Stimulated activated CD4-positive, alpha-beta T cell treated with anti-CD3 and anti-CD28 coated beads, Interleukin-12 subunit alpha, Interleukin-12 subunit beta, amount 100 ng/mL, for 4 hours (primary cell): ENCODE measurements around the gene ANKRD60.

Experiments
- DNase-seq: peaks from one replicate; pipeline ENCODE4 v3.0.0-alpha.2; 2020

The ANKRD60 gene

DNA sequence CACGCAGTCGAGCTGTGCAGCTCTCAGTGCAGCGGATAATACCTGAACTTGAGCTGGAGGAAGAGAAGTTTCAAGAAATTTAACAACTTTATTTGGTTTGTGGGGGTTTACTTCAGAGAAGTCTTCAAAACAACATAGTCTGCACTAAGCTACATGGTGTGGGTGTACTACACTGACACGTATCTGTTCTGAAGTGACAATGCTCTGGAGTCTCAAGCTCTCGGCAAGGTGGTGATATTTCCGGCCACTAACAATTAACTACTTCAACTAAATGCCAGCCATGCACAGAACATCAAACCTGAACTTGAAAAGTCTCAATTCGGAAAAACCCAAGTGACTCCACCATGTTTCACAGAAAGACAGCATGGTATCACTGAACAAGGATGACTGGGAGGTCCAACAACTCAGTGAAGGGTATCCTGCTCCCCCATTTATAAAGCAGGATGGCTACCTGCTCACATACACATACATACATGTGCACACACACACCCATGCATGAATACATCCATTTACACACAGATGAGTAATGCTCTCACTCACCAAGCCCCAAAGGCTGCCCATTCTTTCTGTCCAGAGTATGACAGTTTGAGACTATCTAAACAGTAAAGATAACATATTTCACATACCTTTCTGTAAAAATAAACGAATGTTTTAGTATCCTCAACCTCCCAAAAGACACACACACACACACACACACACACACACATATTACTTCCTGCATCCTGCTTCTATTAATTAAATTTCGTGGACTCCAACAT lies 15.4 kb upstream of the ANKRD60 start:
- DNase-seq = no peak

DNA sequence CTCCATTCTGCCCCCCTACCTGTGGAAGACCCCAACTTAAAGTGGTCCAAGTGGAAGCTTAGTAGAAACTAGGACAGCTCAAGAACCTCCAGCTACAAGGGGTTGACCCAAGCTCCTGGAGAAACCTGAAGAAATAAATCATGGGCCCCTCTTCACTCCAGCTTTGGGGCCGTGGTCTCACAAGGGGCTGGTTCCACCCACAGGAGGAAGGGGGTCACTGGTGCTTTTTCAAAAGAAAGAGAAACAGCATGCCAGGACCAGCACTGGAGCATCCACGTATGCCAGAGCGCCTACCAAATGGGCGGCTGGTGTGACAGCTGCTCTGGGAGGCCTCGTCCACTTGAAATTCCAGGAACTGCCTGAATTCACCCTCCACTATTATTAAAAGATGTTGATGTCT lies 14.4 kb upstream of the ANKRD60 start:
- DNase-seq = no peak

DNA sequence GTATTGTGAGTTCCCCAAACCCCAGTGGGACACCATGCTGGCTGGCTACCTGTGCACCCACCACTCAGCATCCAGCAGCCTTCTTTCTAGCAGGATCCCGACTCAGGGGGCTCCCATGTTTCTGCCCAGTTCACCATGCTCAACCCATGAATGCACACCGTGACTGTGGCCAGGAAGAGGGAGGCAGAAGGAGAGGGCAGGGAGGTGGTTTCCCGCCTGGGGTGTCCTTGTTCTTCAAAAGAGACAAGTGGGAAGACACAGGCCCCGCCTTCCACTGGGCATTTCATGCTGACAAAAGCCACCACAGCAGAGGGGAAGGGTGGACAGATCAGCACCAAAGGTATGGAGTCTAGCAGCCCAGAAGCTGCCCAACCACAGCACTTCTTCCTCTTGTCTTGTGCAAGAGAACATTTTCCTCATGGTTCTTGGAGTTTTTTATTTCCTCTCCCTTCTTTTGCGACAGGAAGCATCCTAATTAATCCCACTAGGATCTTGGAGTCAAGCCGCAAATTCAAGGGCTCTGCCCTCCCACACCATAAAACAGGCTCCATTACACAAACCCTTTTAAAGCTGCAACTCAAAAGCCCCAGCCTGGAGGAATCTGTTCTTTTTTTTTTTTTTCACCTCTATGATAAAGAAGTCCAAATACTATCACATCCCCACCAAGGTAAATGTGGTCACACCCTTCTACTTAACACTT lies 13.5 kb upstream of the ANKRD60 start:
- DNase-seq = no peak

DNA sequence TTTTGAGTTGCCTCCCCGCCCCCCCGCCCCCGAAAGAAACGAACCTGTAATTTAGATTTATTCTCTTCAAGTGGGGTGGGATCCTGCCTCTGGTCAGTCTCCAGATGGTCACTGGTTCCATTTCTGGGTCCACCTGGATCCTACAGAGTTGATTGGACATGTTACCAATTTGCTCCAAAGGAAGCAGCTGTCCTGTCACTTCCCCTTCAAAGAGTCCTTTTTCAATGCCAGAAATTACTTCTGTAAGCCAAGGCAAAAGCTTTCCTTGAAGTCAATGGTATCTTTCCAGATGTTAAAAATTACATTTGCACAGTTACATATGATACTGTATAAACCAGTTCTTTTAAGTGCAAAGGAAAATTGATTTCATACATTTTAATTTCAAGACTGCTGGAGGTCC lies 12.0 kb upstream of the ANKRD60 start:
- DNase-seq = no peak

DNA sequence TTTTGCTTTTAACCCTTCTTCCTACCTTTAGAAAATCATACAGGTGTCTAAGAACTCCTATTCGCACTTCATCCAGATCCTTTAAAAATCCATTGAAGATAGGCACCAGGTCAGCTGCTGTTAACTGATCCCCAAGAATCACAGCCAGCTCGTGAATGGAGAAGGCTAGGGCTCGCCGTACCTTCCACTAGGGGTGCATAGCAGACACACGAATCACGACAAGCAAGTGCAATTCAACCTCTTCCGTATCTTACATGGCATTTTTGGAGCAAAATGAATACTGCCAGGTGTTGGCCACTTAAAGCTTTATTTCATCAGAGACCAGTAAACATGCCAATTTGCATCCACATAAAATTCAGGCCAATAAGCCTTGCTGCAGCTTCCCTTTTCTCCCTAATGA lies 10.8 kb upstream of the ANKRD60 start:
- DNase-seq = no peak

DNA sequence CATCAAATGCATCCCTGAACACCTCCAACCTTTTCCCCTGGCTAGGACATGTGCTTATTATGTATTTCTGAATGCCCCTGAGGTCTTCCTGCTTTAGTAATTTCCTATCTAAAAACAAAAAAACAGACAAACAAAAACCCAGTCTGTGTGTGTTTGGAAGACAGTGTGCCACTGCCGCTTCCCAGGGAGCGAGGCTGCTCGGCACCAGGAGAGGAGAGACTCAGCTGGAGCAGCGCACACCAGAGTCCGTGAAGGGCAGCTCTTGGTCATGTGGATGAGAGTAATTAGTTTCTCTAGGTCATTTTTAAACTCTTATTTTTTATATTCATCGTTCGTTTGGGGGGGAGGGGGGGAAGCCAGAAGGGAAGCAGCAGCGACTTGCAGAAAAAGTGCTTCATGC lies 10.0 kb upstream of the ANKRD60 start:
- DNase-seq = no peak

DNA sequence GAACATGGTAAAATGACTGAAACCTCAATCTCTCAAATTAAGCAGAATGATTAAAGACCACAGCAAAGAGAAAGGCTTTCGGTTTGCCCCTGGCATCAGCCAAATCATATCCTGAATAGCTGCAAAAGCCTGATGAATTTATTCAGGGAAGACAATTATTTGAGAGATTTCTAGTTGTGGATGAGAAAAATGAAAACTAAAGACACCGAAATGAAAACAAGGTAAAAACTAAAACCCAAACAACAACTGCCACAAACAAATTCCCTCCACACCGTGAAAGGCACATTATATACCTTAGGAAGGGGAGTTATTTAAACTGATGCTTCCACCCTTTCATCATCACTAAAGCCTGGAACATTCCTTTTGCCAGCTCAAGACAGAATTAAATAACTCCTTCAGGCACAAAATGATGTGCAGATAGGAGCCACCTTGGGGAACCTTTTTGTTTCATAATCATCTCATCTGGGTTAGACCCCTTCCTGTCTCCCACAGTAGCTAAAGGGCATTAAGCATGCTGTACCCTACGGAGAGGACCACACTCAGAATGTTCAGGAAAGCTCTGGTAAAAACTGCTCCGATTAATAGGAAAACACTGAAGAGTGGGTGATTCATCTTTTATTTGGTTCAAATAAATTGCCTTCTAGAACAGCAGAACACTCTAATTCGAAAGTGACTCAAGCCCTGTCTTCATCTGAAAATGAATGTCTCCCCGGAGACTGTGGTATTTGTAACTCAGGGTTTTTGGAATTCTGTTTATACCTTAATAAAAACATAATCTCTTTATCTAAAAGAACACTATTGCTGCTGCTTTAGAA lies 9.1 kb upstream of the ANKRD60 start:
- DNase-seq = no peak

DNA sequence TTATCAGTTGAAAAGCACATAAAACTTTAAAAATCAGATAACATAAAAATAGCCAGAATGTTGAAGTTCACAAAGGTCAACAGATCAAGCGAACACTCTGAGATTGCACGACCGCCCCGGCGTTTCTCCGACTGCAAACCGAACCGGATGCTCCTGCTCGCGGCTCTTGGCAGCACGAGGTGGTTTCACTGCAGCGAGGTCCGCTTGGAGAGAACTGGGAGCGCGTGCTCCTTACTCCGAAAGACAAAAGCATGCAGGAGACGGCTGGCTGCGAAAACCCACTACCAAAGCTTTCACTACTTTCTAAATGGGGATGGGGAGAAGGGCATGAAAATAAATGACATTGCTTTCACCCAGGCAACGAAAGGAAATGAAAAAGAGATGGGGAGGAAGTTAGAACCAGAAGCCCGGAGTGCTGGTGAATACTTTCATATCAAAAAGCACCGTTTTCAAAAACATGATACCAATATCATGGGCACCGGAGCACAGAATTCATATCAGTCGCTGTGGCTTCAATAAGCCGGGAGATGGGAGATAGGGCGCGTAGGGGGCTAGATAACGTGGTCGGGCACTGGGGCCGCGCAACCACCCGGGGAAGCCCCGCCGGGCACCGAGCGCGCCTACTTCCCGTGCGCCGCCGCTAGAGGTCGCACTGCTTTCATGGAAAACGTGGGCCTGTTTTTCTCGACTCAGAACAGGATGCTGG lies 8.3 kb upstream of the ANKRD60 start:
- DNase-seq = peak; percentile 85

DNA sequence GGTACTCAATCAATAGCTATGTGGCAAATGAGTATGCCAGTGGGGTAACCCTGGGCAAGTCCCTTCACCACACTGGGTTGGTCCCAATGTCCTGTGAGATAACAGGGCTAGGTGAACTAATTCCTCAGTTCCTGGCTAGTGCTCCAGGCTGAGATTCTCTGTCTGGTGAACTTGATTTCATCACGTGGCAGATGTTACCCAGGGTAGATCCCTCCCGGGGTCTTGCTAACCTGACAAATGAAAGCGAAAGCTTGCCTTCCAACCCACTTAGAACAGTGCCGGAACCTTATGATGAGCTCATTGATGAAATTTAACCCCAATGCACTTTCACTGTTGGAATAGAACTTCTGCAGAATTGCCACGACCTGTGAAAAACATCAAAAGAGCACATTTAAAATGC lies 6.6 kb upstream of the ANKRD60 start:
- DNase-seq = no peak

DNA sequence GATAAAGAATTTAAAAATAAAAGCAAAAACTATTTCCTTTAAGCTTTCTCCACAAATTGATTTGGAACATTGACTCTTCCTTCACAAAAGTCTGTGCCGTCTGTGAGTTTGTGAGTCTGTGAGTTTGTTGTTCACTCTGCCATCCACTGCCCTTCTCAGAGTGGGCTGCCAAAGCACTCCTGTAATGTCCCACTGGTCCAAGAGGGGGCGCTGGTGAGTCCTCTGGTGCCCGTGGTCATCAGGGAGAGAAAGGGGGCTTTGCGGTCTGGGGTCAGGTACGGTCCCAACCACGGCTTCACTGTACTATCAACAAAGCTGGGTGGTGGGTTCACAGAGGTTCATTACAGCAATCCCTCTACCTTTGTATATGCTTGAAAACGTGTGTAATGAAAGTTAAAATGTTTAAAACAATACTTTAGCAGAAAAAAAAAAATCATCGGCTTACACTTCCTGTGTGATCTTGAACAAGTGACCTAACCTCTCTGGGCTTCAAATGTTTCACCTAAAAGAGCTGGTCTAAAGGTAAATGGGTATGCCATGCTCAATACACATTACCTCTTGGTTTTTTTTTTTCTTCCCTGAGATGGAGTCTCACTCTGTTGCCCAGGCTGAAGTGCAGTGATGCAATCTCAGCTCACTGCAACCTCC lies 5.6 kb upstream of the ANKRD60 start:
- DNase-seq = peak; percentile 41

DNA sequence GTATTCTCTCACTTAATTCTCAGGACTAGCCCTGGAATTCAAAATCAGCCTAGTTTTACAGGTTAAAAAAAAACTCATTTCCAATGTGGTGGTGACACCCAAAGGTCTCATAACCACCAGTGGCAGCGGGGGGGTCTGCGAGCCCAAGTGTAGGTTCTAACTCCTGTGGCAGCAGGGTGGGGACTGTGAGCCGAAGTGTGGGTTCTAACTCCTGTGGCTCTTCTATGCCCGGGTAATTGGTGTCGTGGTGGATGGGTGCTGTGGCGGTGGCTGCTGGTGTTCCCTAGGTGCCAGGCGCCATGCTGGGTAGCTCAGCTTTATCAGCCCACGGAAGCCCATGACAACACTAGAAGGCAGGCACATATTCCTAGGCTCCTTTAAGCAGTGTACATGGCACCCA lies 4.9 kb upstream of the ANKRD60 start:
- DNase-seq = no peak

DNA sequence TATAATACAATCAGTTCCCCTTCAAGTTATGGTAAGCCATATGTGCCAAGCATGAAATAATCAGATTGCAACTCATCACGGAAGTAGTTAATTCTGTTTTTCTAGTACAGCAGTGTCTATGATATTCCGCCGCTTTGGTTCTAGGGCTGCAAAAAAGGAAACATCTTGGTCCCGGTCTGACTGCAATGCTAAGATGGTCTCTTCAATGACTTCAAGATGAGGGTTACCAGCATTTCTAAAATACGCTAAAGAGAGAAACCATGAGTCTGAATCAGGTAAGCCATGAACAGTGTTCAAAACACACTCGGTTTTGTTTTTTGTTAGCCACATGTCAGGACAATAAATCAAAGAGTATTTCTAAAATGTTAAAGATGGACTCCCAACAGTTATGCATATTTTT lies 3.2 kb upstream of the ANKRD60 start:
- DNase-seq = no peak

DNA sequence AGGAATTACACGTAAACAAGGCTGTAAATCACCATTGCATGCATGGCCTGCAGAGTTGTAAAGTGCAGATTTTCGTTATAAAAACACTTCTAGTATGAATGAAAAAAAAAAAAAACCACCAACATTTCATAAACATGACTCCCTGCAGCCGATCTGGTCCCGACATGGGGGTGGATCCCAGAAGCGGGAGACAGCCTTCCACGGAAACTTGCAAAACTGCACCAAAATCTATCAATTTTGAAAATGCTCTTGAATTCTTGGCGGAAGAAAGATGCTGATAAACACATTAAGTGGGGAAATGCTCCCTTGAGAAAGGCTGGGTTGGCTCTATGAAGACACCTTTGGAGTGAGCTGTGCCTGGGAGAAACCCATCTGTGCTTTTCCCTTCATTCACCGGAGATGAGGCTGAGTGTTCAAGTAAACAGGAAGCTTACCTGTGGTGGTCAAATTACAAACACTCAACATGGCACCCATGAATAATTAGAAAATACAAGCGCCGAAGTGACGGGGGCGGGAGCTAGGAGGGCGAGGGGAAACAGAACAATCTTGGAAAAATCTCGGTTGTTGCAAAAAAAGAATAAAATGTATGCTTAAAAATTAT lies 845 bp upstream of the ANKRD60 start:
- no peak for DNase-seq

DNA sequence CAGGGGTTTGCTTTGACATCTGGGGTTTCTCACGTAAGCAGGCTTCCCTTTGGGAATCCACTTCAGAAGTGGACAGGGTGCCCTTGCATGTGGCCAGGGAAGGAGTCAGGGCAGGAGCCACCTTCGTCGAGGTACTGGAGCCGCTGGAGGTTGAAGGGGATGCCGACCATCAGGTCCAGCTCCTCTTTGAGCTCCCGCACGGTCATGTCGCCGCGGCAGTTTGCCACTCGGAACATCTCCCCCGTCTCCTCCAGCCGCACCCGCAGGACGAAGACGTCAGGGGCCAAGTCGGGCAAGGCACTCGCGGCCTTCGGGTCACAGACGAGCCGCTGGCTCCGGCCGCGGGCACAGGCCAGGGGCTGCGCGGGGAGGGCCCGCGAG lies 360 bp downstream of the ANKRD60 start:
- no peak for DNase-seq

DNA sequence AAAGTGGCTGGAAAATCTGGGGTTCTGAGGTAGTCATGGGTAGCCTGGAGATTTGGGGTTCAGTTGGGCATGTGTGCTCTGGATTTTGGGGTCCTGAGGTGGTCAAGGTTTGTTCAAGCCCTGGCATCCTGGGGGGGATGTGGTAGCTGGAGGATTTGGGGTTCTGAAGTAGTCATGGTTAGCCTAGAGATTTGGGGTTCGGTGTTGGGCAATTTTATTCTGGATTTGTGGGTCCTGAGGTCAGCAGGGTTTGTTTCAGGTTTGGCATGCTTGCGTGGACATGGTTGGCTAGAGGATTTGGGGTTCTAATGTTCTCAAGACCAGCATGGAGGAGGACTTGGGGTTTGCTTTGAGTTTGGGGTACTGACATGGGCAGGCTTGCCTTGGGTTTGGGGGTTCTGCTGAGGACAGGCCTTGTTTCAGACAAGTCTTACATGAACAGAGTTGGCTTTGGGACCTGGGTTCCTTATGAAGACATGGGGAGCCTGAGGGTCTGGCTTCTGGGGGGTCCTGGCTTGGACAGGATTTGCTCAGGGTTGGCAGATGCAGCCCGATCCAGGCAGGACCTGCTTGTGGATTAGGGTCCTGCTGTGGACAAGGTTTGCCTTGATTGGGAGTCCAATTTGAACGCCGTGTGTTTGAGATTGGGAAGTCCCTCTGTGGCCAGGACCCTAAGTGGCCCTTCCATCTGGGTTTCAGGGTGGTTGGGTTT lies 906 bp downstream of the ANKRD60 start:
- no peak for DNase-seq

DNA sequence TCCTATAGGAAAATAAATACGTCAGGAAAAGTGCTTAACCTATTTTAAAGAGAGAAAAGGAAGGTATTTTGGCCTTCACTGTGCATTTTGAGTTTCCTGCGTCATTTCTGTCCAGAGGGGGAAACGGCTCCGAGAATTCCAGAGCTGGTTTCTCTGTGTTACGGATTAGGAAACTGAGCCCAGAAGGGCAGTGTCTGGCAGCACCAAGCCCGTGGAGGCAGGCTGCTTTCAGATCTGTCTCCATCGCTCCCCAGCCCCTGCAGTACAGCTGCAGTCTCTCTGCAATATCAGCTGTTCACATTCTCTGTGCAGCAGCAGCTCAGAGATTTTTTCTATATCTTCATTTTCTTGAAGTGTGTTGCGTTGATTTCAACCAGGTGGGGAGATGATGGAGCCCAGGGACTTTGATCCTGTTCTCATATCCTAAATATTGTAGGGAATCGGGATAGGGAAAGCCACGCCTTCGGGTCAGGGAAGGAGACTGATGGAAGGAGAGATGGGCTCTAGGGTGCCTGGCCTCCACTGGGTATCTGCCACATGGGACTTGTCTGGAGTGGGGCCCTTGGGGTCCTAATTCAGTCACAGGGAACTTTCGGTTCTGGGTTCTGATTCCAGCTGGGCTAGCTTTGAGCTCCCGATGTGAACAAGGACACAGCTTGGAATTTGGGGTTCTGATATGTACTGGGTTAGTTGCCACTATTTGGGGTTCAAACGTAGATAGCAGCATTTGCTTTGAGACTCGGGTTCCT lies 2.8 kb downstream of the ANKRD60 start:
- DNase-seq = no peak

DNA sequence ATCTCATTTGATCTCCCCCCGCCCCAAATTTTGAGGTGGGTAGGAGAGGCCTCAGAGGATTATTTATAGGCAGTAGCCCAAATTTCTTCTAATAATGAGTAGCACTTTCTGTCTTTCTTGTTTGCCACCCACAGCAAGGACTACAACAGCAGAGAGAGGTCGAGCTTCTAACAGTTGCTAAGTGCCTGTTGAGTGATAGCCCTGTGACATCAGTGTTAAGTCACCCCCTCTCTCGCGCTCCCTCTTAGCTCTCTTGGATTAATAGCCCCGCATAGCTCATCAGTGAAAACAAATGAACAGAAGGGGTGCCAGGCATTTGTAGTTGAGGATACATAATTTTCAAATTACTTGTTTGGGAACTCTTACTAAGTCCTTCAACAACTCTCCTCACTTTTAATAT lies 3.5 kb downstream of the ANKRD60 start:
- DNase-seq = no peak

DNA sequence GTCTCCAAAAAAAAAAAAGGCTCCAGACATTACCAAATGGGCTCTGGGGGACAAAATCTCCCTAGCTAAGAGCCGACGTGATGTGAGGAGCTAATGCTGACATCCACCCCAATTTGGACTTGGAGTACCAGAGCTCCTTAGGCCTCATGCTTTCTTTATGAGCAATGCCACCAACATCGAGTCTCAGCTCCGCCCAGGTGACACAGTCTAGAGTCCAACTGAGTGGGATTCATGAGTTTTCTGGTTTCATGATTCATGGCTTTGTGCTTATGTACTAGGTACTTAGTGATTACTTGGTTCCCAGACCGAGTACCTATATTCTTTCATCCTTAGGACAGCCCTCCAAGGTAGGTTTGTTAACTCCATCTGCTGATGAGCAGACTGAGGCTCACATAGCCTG lies 4.4 kb downstream of the ANKRD60 start:
- no peak for DNase-seq

DNA sequence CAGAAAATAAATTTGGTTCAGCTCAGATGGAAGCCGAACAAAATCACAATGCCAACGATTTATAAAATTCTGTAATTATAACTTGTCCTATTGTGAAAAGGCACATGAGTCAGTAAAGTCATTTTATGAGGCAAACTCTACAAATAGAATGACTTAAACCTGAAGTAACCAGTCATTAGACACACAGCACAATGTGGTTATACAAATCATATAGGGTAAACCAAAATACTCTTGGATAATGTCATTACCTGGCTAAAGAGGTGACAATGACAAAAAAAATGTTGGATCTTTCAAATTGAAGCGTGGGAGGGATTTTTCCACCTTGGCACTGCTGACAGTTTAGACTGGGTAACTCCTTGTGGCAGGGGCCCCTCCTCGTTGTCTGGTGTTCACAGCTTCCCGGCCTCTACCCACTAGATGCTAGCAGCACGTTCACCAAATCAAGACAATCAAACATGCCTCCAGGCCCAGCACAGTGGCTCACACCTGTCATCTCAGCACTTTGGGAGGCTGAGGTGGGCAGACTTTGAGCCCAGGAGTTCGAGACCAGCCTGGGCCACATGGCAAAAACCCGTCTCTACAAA lies 5.0 kb downstream of the ANKRD60 start:
- no peak for DNase-seq

DNA sequence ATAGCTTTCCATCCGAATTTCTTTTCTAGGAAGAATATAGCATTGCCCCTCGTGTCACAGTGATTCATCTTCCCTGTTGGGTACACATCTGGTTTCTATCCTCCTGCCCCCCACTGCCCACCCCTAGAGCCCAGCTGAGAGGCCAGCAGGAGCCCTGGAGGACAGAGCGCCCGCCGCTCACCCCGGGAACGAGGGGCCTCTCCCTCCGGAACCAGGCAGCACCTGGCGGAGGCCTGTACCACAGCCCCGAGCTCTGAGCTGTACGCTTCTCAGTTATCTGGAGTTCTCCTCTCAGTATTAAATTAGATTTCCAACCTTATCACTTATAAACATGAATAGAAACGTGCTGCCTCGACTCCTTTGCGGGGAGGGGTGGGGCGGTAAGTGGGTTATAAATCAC lies 6.0 kb downstream of the ANKRD60 start:
- no peak for DNase-seq

DNA sequence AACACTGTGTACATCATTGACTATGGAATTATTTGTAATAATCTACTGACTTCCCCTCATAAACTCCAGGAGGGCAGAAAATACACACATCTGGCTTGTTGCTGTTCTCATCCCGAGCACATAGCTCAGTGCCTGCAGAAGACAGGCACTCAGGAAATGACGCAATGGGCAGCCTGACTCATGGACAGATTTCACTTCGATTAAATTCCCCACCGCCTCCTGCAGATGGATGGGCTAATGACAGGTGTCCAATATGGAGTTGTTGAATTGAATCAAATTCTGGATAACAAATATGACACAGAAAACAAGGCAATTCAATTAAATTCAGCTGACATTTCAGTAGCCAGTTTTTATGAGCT lies 9.1 kb downstream of the ANKRD60 start:
- DNase-seq = no peak
